RWPE1 (cell line): Measurements from ENCODE around the gene ANTXR1.

ENCODE experiments used
- CTCF ChIA-PET: fragments of 350-600 bp; sonication (Branson Sonifier 250); formaldehyde crosslinking; extraction: SDS; loops from one replicate; lab custom pipeline; 2021; lab: Yijun Ruan, JAX
- POLR2A ChIA-PET: fragments of 400-600 bp; formaldehyde crosslinking; extraction: SDS; loops from one replicate; lab custom pipeline; 2020; ENCODE audit warnings: antibody characterized with exemption; ENCODE audit not compliant: low non-redundant PET; lab: Yijun Ruan, JAX
- DNase-seq: peaks from one replicate; pipeline ENCODE4 v3.0.0; 2012; ENCODE audit warnings: low spot score
- H3K27ac ChIP-seq: fragments of 450-650 bp; 2 replicates; pipeline ENCODE4 v1.5.1; 2017
- TF ChIP-seq, protein P1 (sequence below): fragments of 450-650 bp; conservative IDR thresholded peaks from 2 replicates; pipeline ENCODE4 v1.5.1; 2017; ENCODE audit warnings: low read depth, mild to moderate bottlenecking

The ANTXR1 gene

DNA sequence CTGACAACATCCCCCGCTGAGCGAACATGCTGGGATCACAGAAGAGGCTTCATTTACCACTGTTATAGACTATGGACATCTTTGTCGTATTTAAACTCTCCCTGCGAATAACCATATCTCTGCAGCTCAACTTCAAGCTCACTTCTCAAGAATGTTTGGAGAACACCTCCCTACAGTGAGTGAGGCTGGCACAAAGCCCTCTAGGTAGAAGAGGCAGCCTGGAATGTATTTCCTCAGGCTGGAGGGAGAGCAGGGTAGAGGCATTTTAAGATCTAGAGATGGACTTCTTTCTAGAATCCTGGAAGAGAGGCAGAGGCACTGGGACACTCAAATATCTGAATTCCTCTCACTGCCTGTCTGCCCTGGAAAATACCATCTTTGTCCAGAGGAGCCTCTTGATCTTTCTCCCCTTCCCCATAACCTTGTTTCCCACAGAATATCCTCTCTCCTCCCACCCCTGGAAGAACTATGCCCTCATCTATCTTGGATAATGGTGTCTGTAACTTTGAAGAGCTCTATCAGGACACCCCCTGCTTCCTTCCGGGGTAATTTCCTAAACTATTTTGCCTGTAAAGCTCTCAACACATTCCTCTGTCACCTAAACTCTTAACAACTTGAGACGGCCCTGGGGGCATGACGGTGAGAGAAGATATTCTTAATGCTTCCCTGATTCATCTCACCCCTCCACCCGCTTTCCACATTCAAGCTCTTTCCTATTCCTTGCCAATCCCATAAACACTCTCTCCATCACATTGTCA is 2.4 kb upstream of the ANTXR1 start:
- TF ChIP-seq, protein P1, sequence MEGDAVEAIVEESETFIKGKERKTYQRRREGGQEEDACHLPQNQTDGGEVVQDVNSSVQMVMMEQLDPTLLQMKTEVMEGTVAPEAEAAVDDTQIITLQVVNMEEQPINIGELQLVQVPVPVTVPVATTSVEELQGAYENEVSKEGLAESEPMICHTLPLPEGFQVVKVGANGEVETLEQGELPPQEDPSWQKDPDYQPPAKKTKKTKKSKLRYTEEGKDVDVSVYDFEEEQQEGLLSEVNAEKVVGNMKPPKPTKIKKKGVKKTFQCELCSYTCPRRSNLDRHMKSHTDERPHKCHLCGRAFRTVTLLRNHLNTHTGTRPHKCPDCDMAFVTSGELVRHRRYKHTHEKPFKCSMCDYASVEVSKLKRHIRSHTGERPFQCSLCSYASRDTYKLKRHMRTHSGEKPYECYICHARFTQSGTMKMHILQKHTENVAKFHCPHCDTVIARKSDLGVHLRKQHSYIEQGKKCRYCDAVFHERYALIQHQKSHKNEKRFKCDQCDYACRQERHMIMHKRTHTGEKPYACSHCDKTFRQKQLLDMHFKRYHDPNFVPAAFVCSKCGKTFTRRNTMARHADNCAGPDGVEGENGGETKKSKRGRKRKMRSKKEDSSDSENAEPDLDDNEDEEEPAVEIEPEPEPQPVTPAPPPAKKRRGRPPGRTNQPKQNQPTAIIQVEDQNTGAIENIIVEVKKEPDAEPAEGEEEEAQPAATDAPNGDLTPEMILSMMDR = no peak
- DNase-seq = no peak
- ChIA-PET CTCF (interaction anchor here (0.6 kb wide), 1 partner anchor 70 kb away, joined by 3 read pairs; no protein-coding TSS in a partner anchor), POLR2A (no interaction called here)
- H3K27ac ChIP-seq = no peak overlapping the region

DNA sequence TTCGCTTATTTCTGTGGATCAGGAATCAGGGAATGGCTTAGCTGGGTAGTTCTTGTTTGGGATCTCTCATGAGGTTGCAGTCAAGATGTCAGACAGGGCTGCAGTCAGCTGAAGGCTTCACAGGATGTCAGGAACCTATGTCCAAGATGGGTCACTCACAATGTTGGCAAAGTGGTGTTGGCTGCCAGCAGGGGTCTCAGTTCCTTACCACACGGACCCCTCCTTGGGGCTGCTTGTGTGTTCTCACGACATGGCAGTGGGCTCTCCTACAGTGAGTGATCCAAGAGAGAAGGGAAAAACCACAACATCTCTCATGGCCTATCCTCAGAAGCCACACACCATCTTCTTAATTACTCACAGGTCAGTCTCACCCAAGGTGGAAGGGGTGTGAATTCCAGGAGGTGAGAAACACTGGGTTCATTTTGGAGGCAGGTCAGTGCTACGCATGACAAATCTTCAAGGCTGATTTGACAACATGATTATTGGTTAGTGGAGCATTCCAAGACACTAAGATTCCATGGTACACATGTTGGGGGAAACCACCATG is 1.3 kb upstream of the ANTXR1 start:
- ChIA-PET CTCF (interaction anchor here (1.9 kb wide), 1 partner anchor 297 kb away, joined by 6 read pairs; no protein-coding TSS in a partner anchor), POLR2A (no interaction called here)
- TF ChIP-seq, protein P1 = no peak
- no peak overlapping the region for H3K27ac ChIP-seq
- DNase-seq = no peak

DNA sequence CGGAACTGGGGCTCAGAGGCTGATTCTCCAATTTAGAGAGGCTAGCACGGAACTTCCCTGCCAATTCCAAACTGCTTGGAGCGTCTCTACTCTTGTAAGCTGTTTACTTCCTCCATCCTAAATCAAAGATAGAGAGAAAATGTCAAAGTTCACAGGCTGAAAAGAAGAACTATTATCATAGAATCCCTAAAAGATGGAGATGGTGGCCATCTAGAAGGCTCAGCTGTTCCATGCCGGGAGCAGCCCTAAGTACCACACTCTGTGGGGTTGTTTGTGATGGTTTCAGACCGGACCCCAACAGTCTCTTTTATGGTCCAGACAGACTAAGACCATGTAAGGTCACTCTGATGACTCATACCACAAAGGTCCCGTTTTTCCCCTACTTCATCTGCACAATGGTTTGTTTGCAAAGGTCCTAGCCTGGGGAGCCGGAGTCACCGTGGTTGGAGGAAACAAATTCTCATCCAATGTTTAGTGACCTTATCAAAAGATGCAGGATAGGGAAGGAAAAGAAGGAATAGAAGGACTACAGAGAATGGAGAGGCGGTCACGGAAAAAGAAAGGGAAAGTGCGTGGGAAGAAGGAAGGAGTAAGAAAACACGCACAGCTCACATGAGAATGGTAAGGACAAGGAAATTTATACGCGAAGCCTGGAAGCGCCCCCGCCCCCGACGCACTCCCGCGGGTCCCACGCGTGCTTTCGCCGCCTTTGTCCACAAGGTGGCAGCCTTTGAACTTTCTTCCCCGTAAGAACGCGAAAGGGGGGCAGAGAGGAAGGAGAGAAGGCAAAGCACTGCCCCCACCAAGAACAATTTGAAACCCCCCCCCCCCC is 453 bp upstream of the ANTXR1 start:
- DNase-seq = no peak
- ChIA-PET CTCF (interaction anchor here (0.5 to 1.9 kb wide), 16 partner anchors 9 to 656 kb away, joined by 3 to 9 read pairs (median 4); no protein-coding TSS in a partner anchor), POLR2A (no interaction called here)
- peak overlapping the region; percentile 78 for H3K27ac ChIP-seq
- TF ChIP-seq, protein P1 = peak; percentile 81

DNA sequence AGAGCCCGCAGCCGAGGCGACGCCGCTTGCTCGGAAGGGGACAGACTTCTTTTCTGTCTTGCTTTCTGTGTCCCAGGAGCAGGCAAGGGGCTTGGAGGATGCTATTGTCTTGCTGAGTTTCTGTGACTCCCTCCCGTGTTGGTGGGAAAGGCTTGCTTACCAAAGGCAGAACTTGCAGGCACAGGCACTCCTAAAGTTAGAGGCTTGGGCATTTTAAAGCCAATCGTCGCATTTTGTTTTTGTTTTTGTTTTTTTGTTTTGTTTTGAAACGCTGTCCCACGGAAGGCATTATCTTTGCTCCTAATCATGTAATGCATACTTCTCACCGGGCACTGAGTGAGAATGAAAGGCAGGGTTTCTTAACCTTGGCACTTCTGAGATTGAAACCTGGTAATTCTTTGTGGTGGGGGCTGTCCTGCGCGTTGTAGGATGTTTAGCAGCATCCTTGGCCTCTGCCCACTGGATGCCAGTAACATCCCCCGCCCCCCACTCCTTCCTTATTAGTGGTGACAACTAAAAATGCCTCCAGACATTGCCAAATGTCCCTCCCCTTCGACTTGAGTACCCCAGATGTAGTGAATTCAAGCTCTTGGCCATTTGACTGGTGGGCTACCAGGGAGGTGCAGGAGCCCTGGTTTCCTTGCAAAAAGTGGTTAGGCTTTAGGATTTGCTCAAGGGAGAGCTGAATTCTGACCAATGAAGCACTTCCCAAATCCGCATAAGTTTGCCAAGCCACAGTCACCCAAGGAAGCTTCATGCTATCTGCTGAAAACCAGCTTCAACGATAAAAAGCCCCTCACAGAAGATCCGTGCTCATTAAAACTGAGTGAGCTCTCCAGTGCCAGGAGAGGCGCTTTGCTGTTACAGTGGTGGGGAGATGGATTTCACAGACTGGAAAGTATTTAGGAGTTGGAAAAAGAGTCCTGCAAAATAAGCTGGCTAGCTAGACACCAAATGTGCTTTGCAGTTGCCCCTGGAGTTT is 1.2 kb downstream of the ANTXR1 start:
- H3K27ac ChIP-seq = peak overlapping the region; percentile 78
- TF ChIP-seq, protein P1 = no peak
- ChIA-PET POLR2A (no interaction called here), CTCF (interaction anchor here (0.6 to 1.9 kb wide), 4 partner anchors 107 to 673 kb away, joined by 3 to 6 read pairs (median 4); no protein-coding TSS in a partner anchor)
- no peak for DNase-seq

DNA sequence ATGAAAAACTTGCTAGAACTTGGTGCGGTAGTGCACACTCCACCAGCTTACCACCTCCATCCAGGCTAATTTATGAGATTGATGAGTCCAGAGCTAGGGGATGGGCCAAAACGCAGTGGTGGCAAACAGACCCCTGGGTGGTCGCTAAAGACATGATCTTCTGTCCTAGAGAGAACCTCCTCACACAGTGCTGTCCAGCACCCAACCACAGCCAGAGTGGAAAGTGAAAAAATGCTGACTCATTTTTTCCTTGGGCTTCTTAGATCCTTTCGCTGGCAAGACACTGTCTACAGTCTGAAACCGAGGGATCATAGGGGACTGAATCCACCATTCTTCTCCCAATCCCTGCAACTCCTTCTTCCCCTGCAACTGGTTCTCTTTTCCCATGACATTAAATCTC is 4.1 kb downstream of the ANTXR1 start:
- TF ChIP-seq, protein P1 = no peak
- no peak for DNase-seq
- CTCF ChIA-PET = no interaction called here
- POLR2A ChIA-PET = no interaction called here
- H3K27ac ChIP-seq = no peak overlapping the region
